H1 (cell line): Measurements from ENCODE around the gene SBK2. TPM values are rescaled to one million over a fixed set of nuclear protein-coding genes. Genes with fewer than 3 reads are reported as not detected.

Source experiments
- CTCF ChIA-PET: fragments of 300-600 bp; sonication (Branson Sonifier 250); formaldehyde crosslinking; loops from one replicate; lab custom pipeline; 2021; ENCODE audit not compliant: partially characterized antibody; lab: Charles Lee
- POLR2A ChIA-PET: fragments of 300-600 bp; sonication (Branson Sonifier 250); formaldehyde crosslinking; loops from one replicate; lab custom pipeline; 2021; ENCODE audit warnings: inconsistent platforms; ENCODE audit not compliant: partially characterized antibody; lab: Charles Lee
- DNase-seq, 2 experiments: peaks; one replicate each; pipeline versions ENCODE4 v3.0.0 to v3.0.0-alpha.2; 2010 to 2022; ENCODE audit warnings: low spot score in 2 of 2, low read depth in 1 of 2, mixed read lengths in 1 of 2
- FAIRE-seq: peaks from 2 replicates; lab custom pipeline; 2011; peaks lifted over from hg19 to GRCh38; lab: Jason Lieb, UNC
- H2AFZ ChIP-seq: 2 replicates; pipeline ENCODE4 v1.8.1; 2012; ENCODE audit warnings: low read length, inconsistent platforms
- H2AK5ac ChIP-seq: 2 replicates; pipeline ENCODE4 v1.6.1; 2013; ENCODE audit warnings: low read depth, low read length
- H2BK120ac ChIP-seq: replicated peaks from 2 replicates; pipeline ENCODE3; 2013; ENCODE audit warnings: low read depth, low read length, inconsistent platforms
- H2BK12ac ChIP-seq: 2 replicates; pipeline ENCODE4 v1.6.1; 2013; ENCODE audit warnings: low read depth, low read length
- H2BK15ac ChIP-seq: 2 replicates; pipeline ENCODE4 v1.6.1; 2013; ENCODE audit warnings: low read length
- H2BK20ac ChIP-seq: 2 replicates; pipeline ENCODE4 v1.6.1; 2013; ENCODE audit warnings: low read length
- H2BK5ac ChIP-seq: 2 replicates; pipeline ENCODE4 v1.6.1; 2013; ENCODE audit warnings: low read depth, low read length
- H3K14ac ChIP-seq: 2 replicates; pipeline ENCODE4 v1.6.1; 2013; ENCODE audit warnings: inconsistent platforms; ENCODE audit not compliant: insufficient read length
- H3K18ac ChIP-seq: 2 replicates; pipeline ENCODE4 v1.6.1; 2013; ENCODE audit warnings: low read length; ENCODE audit errors: extremely low read depth
- H3K23ac ChIP-seq: 2 replicates; pipeline ENCODE4 v1.6.1; 2013; ENCODE audit warnings: inconsistent platforms; ENCODE audit not compliant: insufficient read length
- H3K23me2 ChIP-seq: 2 replicates; pipeline ENCODE4 v1.6.1; 2013; ENCODE audit warnings: low read depth, low read length
- H3K27ac ChIP-seq: 2 replicates; pipeline ENCODE4 v1.6.1; 2011; ENCODE audit warnings: low read depth, low read length, inconsistent platforms
- H3K27me3 ChIP-seq, 4 experiments: replicated peaks in 1 of 4; 1 replicate in 1 of 4; 2 replicates in 3 of 4; pipeline versions ENCODE4 v1.6.1 to v1.8.1; 2011 to 2013; ENCODE audit warnings: low read length in 3 of 4, mild to moderate bottlenecking in 3 of 4, inconsistent platforms in 2 of 4, mixed read lengths in 2 of 4, moderate library complexity in 1 of 4; ENCODE audit not compliant: control insufficient read depth in 3 of 4, insufficient read depth in 3 of 4; ENCODE audit errors: extremely low read depth in 1 of 4
- H3K36me3 ChIP-seq, 4 experiments: 2 replicates each; pipeline versions ENCODE4 v1.6.1 to v1.8.1; 2011 to 2013; ENCODE audit warnings: mild to moderate bottlenecking in 4 of 4, low read length in 3 of 4, moderate library complexity in 2 of 4, control low read depth in 1 of 4, inconsistent platforms in 1 of 4; ENCODE audit not compliant: insufficient read depth in 4 of 4, control insufficient read depth in 2 of 4
- H3K4ac ChIP-seq: replicated peaks from 2 replicates; pipeline ENCODE3; 2013; ENCODE audit warnings: low read length, low read depth, mixed read lengths, inconsistent platforms; ENCODE audit not compliant: insufficient read length
- H3K4me1 ChIP-seq, 4 experiments: replicated peaks in 1 of 4; 1 replicate in 1 of 4; 2 replicates in 3 of 4; pipeline versions ENCODE4 v1.6.1 to v1.8.1; 2011 to 2013; ENCODE audit warnings: low read length in 3 of 4, inconsistent platforms in 2 of 4, mixed read lengths in 1 of 4; ENCODE audit not compliant: insufficient read depth in 4 of 4, control insufficient read depth in 3 of 4
- H3K4me2 ChIP-seq, 2 experiments: 2 replicates each; pipeline versions ENCODE4 v1.6.1 to v1.8.1; 2011 to 2013; ENCODE audit warnings: low read depth in 2 of 2, low read length in 2 of 2, control low read depth in 1 of 2, inconsistent platforms in 1 of 2, mild to moderate bottlenecking in 1 of 2; ENCODE audit not compliant: insufficient read depth in 1 of 2
- H3K4me3 ChIP-seq, 4 experiments: fragments of 200-600, 300-600 bp in 1 of 4; sonication (generic), shearing (Covaris generic), sonication (Bioruptor Twin) in 1 of 4; 2 replicates each; pipeline versions ENCODE4 v1.5.1 to v1.8.1; 2011 to 2016; ENCODE audit warnings: low read length in 4 of 4, low read depth in 3 of 4, control low read depth in 2 of 4, inconsistent platforms in 2 of 4, mild to moderate bottlenecking in 2 of 4, mixed read lengths in 1 of 4, moderate library complexity in 1 of 4; ENCODE audit not compliant: insufficient read depth in 2 of 4; ENCODE audit errors: extremely low read depth in 1 of 4
- H3K56ac ChIP-seq: replicated peaks from 2 replicates; pipeline ENCODE3; 2013; ENCODE audit warnings: low read depth, mild to moderate bottlenecking, mixed read lengths, low read length, inconsistent platforms; ENCODE audit not compliant: insufficient read length
- H3K79me1 ChIP-seq: 2 replicates; pipeline ENCODE4 v1.6.1; 2013; ENCODE audit warnings: low read depth, low read length, control low read depth
- H3K79me2 ChIP-seq, 2 experiments: 2 replicates each; pipeline versions ENCODE4 v1.6.1 to v1.8.1; 2012 to 2013; ENCODE audit warnings: low read length in 2 of 2, mild to moderate bottlenecking in 2 of 2, inconsistent platforms in 1 of 2; ENCODE audit not compliant: insufficient read depth in 2 of 2, control insufficient read depth in 1 of 2
- H3K9ac ChIP-seq, 4 experiments: replicated peaks in 1 of 4; 1 replicate in 1 of 4; 2 replicates in 3 of 4; pipeline versions ENCODE4 v1.6.1 to v1.8.1; 2011 to 2013; ENCODE audit warnings: low read depth in 3 of 4, low read length in 3 of 4, control low read depth in 2 of 4, mild to moderate bottlenecking in 2 of 4, moderate library complexity in 2 of 4, inconsistent platforms in 1 of 4; ENCODE audit errors: extremely low read depth in 1 of 4
- H3K9me3 ChIP-seq, 2 experiments: 2 replicates each; pipeline versions ENCODE4 v1.6.1 to v1.8.1; 2012 to 2013; ENCODE audit warnings: mild to moderate bottlenecking in 2 of 2, moderate library complexity in 2 of 2, control low read depth in 1 of 2, inconsistent platforms in 1 of 2, low read depth in 1 of 2, low read length in 1 of 2, mixed read lengths in 1 of 2; ENCODE audit not compliant: insufficient read depth in 2 of 2
- H4K20me1 ChIP-seq, 2 experiments: replicated peaks in 1 of 2; 2 replicates each; pipeline versions ENCODE3 to v1.8.1; 2011 to 2013; ENCODE audit warnings: inconsistent platforms in 2 of 2, low read length in 2 of 2, mild to moderate bottlenecking in 1 of 2; ENCODE audit not compliant: insufficient read depth in 2 of 2, control insufficient read depth in 1 of 2
- H4K5ac ChIP-seq: 2 replicates; pipeline ENCODE4 v1.6.1; 2013; ENCODE audit warnings: low read length, low read depth, mixed read lengths, inconsistent platforms; ENCODE audit not compliant: insufficient read length
- H4K8ac ChIP-seq: 2 replicates; pipeline ENCODE4 v1.8.0; 2013; ENCODE audit warnings: mild to moderate bottlenecking, moderate library complexity, low read length, inconsistent platforms; ENCODE audit not compliant: insufficient read depth; ENCODE audit errors: extremely low read depth
- H4K91ac ChIP-seq: replicated peaks from 2 replicates; pipeline ENCODE3; 2013; ENCODE audit warnings: low read length, mixed read lengths, inconsistent platforms; ENCODE audit not compliant: insufficient read length
- WGBS, 2 experiments: shearing (Covaris generic) in 1 of 2; methylation state at CpG; one replicate each; pipeline versions ENCODE4 v1.1.6 to v1.1.7; 2013 to 2015; ENCODE audit warnings: low lambda C conversion rate in 2 of 2, mixed read lengths in 2 of 2, inconsistent platforms in 1 of 2, low coverage in 1 of 2, missing lambda C conversion rate in 1 of 2; ENCODE audit not compliant: insufficient replicate concordance in 2 of 2, insufficient coverage in 1 of 2, insufficient read length in 1 of 2; ENCODE audit errors: extremely low coverage in 1 of 2, missing lambda C conversion rate in 1 of 2; 5-methylcytosine and 5-hydroxymethylcytosine counted together
- polyA plus RNA-seq, 7 experiments: library from polyadenylated mRNA; depleted of rRNA in 3 of 7; stranded (reverse) in 5 of 7; unstranded in 2 of 7; fragments of >200 nt in 5 of 7; fragments of 200-250 nt in 2 of 7; gene quantifications; 1 replicate in 5 of 7; 2 replicates in 1 of 7; 4 replicates in 1 of 7; pipeline versions ENCODE4 v1.2.1 to v1.2.3, GENCODE V29; 2011 to 2013; ENCODE audit warnings: missing spikeins in 2 of 7, mixed read lengths in 2 of 7
- total RNA-seq: library from RNA; stranded (reverse); fragmentation: NEBNext Ultra II Directional; extraction: Animal tissue kit (Norgen Biotek cat#: 25700); gene quantifications from 2 replicates; pipeline ENCODE4 v1.2.1, GENCODE V29; 2021

Gene SBK2
- total and polyA plus RNA-seq, 2 of the 8 experiments (the other 6 are each of a cell fraction or from before 2014, with no cell fraction given): 3.2 to 4.1 TPM

- H3K36me3 ChIP-seq: no peaks in the 10 kb centered on the region
- no peaks in the 10 kb centered on the region for H3K79me2 ChIP-seq
- H2BK12ac ChIP-seq: peak overlapping the region; percentile 90; the same call in 1 of the 2 replicates
- peaks cover 8 to 20% (median 14%) of the 10 kb centered on the region in 4 experiments for H3K4me1 ChIP-seq
- H3K4ac ChIP-seq: no peak overlapping the region
- H3K23ac ChIP-seq: no peak overlapping the region
- peak overlapping the region; percentile 68 to 82 for H3K4me2 ChIP-seq
- H3K56ac ChIP-seq: no peak overlapping the region
- H2AK5ac ChIP-seq: no peak overlapping the region
- H2BK5ac ChIP-seq: peak overlapping the region; percentile 82; the same call in 1 of the 2 replicates
- peak overlapping the region; percentile 91 for H3K18ac ChIP-seq
- H3K9ac ChIP-seq: peak overlapping the region in 2 of 4 experiments; percentile 9 to 30; a peak in 3 of 7 replicates
- DNase-seq: peak in 1 of 2 experiments; percentile 80
- no peak for FAIRE-seq
- H2BK15ac ChIP-seq: 0 out of 2 replicates have a peak overlapping the region, but pooled peaks have one; percentile 83
- no peaks in the 10 kb centered on the region for H3K79me1 ChIP-seq
- peak overlapping the region; percentile 25 for H2BK120ac ChIP-seq
- H2AFZ ChIP-seq: peak overlapping the region; percentile 91
- no peaks in the 10 kb centered on the region for H3K9me3 ChIP-seq
- H4K91ac ChIP-seq: peak overlapping the region; percentile 69
- H3K14ac ChIP-seq: peak overlapping the region; percentile 27
- ChIA-PET POLR2A (interaction anchor here (0.6 to 2.3 kb wide), 20 partner anchors 9 to 829 kb away, joined by 3 to 10 read pairs (median 4); partner anchors contain the start of genes FIZ1, UBE2S and ZNF579), CTCF (interaction anchor here (0.6 to 2.1 kb wide), 12 partner anchors 9 to 548 kb away, joined by 3 to 6 read pairs (median 3); partner anchors contain the start of gene U2AF2)
- H3K27ac ChIP-seq: 0 out of 2 replicates have a peak overlapping the region, but pooled peaks have one; percentile 45
- H2BK20ac ChIP-seq: 0 out of 2 replicates have a peak overlapping the region, but pooled peaks have one; percentile 82
- peaks cover 7% of the 10 kb centered on the region; the same call in 1 of the 2 replicates for H3K23me2 ChIP-seq
- H4K8ac ChIP-seq: peak overlapping the region; percentile 66
- peak overlapping the region; percentile 73 for H4K5ac ChIP-seq
- peaks cover 0 to 3% (median 0%) of the 10 kb centered on the region in 4 experiments; a peak in 1 of 7 replicates for H3K27me3 ChIP-seq
- no peaks in the 10 kb centered on the region for H4K20me1 ChIP-seq
- 13% methylated on average over 34 of the region's 36 CpGs; no CpG with 5 or more reads in 1 of the 2 experiments for WGBS, 2 experiments
- H3K4me3 ChIP-seq: peak overlapping the region; percentile 32 to 57 (median 39)
These were observed 12.8 kb upstream of the SBK2 start for GRCh38 chr19:55549500-55550320.
